Measurements from ENCODE around the gene RBM27. TPM values are rescaled to one million over a fixed set of nuclear protein-coding genes. Genes with fewer than 3 reads are reported as not detected.
"Not testable (repeated sequence)": the region's sequence is repeated elsewhere in the genome, so short reads cannot be mapped to it uniquely, and the experiment has no call there.

RBM27 gene
- total RNA-seq, 1 donor from 2014 or later: 20.7 TPM

DNA sequence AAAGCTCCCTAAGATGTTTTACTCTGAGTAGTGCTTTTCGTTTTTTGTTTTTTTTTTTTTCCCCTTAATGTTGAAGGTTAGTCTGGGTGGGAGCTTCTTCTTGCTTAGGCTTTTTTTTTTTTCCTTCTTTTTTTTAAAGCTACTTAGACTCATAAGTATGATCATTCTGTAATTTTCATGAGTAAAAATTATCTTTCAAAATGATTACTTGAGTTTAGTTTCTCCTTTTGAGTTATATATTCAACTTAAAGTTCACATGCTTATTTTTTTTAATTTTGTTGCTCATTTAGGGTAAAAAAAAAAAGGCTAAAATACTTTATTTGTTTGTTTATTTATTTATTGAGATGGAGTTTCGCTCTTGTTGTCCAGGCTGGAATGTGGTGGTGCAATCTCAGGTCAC, 2.9 kb downstream of the RBM27 start:
- intact Hi-C loops (cut with micrococcal nuclease): loop anchor here (5.0 kb wide), 1 partner anchor 34 kb away; no protein-coding TSS in a partner anchor

GRCh38 chr5:146208916-146209522, 5.6 kb downstream of the RBM27 start:
- intact Hi-C loops (cut with micrococcal nuclease): loop anchor here (5.0 kb wide), 1 partner anchor 37 kb away; no protein-coding TSS in a partner anchor

DNA sequence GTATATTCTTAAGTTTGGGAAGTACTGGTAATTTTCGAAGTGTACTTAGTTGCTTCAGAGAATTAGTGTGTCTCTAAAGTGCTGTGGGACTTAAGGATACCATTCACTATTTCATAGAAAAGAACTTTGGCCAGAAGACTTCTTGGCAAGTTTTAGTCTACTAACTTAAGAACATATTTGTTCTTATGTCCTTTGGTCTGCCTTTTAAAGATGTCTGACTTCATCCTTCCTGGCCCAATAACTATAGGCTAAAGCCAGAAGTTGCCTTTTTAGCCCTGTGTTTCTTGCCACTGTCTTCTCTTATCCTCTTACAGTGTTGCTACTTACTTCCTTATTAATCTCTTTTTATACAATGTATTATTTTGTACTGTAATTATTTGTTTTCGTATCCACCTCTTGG, 6.3 kb downstream of the RBM27 start:
- intact Hi-C loops (cut with micrococcal nuclease): loop anchor here (5.0 kb wide), 1 partner anchor 37 kb away; no protein-coding TSS in a partner anchor

DNA sequence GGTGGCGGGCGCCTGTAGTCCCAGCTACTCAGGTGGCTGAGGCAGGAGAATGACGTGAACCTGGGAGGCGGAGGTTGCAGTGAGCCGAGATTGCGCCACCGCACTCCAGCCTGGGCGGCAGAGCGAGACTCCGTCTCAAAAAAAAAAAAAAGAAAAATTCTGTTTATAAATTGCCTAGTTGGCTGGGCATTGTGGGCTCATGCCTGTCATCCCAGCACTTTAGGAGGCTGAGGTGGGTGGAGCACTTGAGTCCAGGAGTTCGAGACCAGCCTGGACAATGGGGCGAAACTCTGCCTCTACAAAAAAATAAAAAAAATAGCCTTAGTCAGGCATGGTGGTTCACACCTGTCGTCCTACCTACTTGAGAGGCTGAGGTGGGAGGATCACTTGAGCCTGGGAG, 7.4 kb downstream of the RBM27 start:
- intact Hi-C loops (cut with micrococcal nuclease): not testable (repeated sequence)

- intact Hi-C loops (cut with micrococcal nuclease): no loop called here
Observed at GRCh38 chr5:146213210-146213826, 9.9 kb downstream of the RBM27 start.

- intact Hi-C loops (cut with micrococcal nuclease): not testable (repeated sequence)
Observed at GRCh38 chr5:146214881-146215280, 11.5 kb downstream of the RBM27 start.

DNA sequence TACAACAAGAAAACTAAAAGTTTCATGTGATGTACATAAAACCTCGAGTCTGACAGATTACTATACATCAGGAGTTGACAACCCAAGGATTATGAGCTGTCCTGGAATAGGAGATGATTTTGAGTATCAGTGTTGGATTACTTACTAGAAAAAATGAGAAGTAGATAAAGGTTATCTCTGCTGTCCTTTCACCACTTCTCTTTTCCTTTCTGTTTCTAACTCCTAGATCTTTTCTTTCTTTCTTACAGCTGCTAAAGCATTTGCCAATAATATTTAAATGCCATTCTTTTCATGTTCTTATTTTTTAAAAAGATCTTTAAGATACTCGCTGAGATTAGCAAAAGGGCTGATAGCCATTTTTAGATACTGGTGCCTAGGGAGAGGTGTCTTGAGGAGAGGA, 14.8 kb downstream of the RBM27 start:
- intact Hi-C loops (cut with micrococcal nuclease): no loop called here

GRCh38 chr5:146219243-146219642, 15.8 kb downstream of the RBM27 start:
- intact Hi-C loops (cut with micrococcal nuclease): no loop called here

DNA sequence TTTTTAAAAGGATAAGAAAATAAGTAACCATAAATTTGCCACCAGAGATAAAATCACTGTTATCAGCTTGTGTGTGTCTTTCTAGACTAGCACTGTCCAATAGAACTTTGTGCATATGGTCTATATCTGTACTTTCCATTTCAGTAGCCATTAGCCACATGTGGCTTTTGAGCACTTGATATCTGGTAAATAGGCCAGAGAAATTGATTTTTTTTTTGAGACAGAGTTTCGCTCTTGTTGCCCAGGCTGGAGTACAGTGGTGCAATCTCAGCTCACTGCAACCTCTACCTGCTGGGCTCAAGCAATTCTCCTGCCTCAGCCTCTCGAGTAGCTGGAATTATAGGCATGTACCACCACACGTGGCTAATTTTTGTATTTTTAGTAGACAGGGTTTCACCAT, 17.8 kb downstream of the RBM27 start:
- intact Hi-C loops (cut with micrococcal nuclease): no loop called here

DNA sequence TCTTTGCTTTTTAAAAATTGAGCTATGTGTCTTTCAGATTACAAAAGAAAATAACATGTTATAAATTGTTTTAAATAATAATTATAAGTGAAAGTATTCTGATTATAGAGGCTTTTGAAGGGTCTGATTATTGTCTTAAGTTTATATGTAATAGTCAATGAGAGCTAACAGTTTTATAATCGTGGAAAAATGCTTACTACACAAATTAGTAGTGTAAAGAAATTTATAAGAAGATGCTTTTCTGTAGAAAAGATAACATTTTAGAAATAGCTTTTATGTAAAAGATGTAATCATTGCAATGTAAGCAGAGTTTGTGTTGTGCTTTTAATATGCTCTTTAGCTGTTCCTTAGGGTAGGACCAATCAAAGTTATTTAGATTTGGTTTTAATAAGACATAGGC, 18.6 kb downstream of the RBM27 start:
- intact Hi-C loops (cut with micrococcal nuclease): no loop called here

DNA sequence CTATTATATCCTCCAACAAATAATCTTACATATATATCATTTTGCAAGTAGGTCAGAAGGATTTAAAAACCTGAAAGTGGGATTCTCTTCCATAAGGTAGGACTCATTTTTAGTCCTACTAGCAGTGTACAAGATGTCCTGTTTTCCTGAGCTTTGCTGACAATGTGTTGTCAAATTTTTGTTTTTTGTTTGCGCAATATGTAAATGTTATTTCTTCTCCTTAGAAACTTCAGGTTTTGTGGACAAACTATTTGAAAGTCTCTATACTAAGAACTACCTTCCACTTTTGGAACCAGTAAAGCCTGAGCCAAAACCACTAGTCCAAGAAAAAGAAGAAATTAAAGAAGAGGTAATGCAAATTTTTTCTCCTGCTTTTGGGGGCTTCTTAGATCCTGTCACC, 19.8 kb downstream of the RBM27 start:
- intact Hi-C loops (cut with micrococcal nuclease): no loop called here

DNA sequence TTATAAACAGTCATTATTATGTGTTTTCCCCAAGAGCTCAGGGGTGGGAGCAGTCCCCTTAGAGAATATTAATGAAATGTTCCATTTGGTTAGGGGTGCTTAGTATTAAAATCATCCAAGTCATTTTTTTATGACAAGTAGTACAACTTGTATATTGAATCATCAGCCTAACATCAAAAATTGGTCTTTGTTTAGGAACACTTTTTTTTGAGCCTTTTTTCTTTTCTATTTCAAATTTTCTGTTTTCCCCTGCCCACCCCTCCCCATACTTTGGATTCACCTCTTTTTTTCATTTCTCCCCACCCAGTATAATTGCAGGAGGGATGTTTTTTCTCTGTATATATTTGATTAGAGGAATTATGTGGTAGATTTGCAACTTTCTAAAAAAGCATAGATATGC, 25.8 kb downstream of the RBM27 start:
- intact Hi-C loops (cut with micrococcal nuclease): no loop called here

GRCh38 chr5:146232223-146232622, 28.8 kb downstream of the RBM27 start:
- intact Hi-C loops (cut with micrococcal nuclease): no loop called here

DNA sequence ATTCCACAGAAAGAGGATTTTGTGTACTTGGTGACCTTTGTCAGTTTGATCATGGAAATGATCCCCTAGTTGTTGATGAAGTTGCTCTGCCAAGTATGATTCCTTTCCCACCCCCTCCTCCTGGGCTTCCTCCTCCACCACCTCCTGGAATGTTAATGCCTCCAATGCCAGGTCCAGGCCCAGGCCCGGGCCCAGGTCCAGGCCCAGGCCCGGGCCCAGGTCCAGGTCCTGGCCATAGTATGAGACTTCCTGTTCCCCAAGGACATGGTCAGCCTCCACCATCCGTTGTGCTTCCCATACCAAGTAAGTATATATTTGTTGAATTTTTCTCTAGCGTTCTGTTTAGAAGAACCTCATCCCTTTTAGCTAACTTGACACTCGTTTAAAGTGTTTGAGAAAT, 30.0 kb downstream of the RBM27 start:
- intact Hi-C loops (cut with micrococcal nuclease): no loop called here

GRCh38 chr5:146238973-146239372, 35.6 kb downstream of the RBM27 start:
- intact Hi-C loops (cut with micrococcal nuclease): no loop called here

- intact Hi-C loops (cut with micrococcal nuclease): no loop called here
Observed at GRCh38 chr5:146240951-146241350, 37.5 kb downstream of the RBM27 start.

DNA sequence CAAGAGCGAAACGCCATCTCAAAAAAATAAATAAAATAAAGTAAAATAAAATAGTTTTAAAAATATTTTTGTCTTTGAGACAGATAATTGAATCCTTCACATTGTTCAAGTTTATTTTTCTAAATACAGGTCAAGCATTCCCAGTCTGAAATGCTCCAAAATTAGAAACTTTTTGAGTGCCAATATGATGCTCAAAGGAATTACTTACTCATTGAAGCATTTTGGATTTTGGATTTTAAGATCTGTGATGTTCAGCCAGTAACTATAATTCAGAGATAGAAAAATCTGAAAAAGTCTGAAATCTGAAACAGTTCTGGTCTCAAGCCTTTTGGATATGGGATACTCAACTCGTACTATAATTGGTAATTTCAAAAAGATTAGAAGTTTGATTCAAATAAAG, 39.8 kb downstream of the RBM27 start:
- intact Hi-C loops (cut with micrococcal nuclease): no loop called here

GRCh38 chr5:146248561-146248960, 45.2 kb downstream of the RBM27 start:
- intact Hi-C loops (cut with micrococcal nuclease): no loop called here

DNA sequence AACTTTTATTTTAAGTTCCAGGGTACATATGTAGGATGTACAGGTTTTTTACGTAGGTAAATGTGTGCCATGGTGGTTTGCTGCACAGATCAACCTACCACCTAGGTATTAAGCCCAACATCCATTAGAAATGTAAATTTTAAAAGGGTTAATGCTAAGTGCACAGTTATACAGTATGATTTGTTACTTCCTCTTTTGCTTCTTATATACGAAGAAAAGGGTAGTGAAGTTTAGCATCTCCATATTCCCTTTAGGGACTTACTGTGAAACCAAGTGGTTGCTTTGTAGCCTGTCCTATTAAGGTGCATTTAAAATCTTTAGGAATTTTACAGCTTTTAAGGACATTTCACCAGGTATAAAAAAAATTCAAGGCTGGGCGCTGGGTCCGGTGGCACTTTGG, 46.4 kb downstream of the RBM27 start:
- intact Hi-C loops (cut with micrococcal nuclease): no loop called here
